Stimulated activated CD4-positive, alpha-beta T cell treated with anti-CD3 and anti-CD28 coated beads, Interleukin-15, amount 100 ng/mL, for 48 hours (primary cell): Measurements from ENCODE around the gene NOB1.
"Not testable (repeated sequence)": the region's sequence is repeated elsewhere in the genome, so short reads cannot be mapped to it uniquely, and the experiment has no call there.

ENCODE experiments used
- DNase-seq, 2 donors: peaks; one replicate each; pipeline ENCODE4 v3.0.0-alpha.2; 2020; ENCODE audit warnings: low read depth in 2 of 2

Gene NOB1

DNA sequence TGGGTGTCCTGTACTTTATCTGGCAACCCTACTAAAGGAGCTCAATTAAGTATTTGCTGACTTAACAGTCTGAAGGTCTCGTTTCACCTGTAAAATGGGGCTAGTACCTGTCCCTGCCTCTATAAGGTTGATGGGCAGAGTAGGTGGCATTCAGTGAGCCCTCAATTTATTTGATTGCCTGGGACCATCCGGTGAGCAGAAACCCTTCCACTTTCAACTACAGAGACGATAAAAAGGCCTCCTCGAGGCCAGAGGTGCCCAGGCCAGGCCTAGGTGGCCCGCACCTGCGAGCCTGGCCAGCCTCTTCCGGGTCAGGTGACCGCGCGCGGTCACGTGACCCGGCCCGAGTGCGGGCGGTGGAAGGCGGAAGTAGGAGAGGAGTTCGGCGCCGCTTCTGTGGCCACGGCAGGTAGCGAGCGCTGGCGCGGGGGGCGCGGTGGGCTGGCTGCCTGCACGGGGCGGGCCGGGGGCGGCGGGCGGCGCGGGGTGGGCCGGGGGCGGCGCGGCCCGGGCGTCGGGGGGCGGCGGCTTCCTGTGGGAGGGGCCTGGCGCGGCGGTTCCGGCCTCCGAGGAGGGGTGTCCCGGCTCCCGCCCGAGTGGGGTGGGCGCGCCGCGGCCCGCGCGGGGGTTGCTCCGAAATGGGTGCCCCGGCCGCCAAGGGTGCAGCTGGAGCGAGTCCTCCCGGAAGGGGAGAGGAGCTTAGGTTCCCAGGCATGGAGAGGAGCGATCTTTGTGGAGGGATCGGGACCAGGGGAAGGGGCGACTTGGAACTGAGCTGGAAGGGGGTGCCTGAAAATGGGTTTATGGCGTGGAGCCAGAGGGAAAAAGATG lies 7.5 kb upstream of the NOB1 start, which contains the start of gene WWP2:
Gene WWP2, plus strand, starts transcription at position 350 of the 831 bp plus-strand sequence. CDS start 24,679 bp downstream, outside the sequence.
- DNase-seq: peak; percentile 48 to 67

DNA sequence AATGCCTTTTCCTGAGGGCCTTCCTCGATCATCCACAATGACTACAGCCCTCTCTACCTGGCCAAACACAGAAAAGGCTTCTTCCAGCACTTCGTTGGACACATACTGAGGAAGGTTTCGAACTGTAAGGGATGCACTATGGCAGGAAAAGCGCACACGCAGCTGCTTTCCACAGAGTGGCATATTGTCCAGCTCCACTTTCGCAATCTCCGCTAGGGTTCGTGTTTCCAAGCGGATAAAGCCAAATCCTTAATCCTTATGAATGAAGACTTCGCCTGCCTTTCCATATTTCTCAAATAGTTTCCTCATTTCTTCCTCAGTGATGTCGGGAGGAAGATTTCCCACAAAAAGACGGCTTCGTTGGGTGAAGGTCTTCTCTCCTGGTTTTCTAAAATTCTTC lies 2.6 kb upstream of the NOB1 start:
- DNase-seq: not testable (repeated sequence)

DNA sequence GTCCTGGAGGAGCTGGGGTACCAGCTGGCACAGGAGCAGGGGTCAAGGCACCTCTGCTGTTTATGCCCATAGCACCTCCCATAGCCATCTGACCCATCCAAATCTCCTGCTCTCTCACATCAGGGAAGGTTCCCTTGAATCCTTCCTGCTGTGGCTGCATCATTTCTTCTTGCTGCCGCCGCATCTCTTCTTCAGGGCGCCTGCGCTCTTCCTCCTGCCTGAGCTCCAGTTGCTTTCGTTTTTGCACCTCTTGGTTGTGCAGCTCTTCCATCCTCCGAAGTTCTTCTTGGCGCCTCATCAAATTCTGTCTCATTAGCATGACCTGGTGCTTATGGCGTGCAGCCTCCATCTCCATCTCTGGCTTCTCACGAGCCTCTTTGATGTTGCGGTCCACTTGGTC lies 2.0 kb upstream of the NOB1 start:
- no peak for DNase-seq

DNA sequence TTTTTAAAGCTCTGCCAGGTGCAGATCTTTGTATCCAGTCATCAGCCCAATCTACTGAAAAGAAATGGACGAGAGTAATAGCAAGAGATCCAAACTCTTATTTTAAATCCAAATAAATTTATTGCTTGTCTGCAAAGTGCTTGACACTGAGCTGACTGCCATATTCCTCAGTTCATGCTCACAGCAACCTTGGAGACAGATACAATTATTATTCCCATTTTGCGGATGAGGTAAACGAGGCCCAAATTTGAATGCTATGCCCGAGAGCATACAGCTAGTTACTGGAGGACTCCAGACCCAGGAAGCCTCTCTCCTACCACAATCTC lies 620 bp downstream of the NOB1 start:
- DNase-seq: no peak

DNA sequence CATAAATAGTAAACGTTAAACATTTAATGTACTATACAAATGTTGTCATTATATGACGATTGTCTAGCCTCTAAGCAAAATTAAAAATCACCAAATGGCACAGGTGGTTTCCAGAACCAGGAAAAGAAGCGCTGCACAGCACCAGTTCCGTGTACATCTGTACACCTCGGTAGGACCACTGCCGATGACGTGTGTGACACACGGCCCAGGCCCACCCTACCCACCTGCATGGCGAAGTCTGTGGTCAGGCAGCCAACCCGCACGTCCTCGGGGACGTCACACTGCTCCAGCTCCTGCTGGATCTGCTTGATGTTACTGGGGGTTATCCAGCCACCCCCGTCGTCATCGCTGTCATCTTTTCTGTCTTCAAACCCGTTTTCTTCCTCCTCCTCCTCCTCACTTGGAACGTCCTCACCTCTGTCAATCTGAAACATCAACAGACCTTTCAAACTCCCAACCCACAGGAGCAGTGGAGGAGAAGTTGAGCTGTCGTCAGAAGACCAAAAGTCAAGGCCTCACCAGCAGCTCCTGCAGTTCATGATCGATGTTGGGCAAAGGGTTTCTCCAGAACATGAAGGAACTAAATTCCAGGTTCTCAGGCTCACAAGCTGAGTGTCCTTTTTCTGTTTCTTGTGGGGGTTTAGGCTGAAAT lies 5.9 kb downstream of the NOB1 start:
- no peak for DNase-seq

DNA sequence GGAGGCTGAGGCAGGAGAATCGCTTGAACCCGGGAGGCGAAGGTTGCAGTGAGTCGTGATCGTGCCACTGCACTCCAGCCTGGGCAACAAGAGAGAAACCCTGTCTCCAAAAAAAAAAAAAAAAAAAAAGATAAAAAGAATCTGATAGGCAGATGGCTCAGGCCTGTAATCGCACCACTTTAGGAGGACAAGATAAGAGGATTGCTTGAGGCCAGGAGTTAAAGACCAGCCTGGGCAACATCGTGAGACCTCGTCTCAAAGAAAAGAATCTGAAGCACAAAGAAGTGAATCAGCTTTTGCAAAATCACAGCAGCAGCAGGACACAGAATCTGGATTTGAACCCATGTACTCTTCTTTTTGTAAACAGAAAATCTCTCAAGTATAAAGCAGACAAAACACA lies 7.6 kb downstream of the NOB1 start:
- DNase-seq: no peak

DNA sequence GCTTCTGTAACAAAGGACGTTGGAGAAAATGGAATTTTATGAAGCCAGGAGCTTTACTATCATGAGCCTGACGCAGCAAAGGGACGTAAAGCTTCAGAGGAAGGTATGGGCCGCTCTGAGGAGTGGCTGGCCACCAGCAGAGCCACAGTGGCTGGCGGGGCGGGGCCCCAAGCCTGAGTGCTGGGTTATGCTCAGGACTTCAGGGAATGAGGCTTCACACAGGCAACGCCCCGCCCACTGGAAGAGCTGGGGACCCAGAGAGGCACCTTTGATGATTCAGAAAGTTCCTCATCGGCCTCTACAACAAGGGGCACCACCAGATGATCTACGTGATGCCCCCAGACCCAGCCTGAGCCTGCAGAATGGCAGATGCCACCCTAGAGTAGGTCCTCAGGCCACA lies 8.8 kb downstream of the NOB1 start:
- no peak for DNase-seq

DNA sequence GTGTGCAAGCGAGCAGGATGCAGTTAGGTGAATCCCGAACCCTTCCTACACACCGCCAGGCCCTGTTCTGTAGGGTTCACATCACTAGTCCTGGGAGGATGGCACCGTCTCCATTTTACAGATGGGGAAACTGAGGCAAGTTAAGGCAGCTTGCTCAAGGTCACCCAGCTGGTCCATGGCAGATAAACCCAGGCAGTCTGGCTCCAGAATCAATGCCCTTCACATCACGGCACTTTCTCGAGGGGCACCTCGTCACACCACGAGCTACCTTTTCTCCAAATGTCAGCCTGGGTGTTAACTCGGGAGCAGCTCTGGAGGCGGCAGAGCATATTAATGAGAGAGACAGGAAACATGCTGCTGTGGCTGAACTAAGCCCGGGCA lies 9.5 kb downstream of the NOB1 start:
- DNase-seq: no peak

DNA sequence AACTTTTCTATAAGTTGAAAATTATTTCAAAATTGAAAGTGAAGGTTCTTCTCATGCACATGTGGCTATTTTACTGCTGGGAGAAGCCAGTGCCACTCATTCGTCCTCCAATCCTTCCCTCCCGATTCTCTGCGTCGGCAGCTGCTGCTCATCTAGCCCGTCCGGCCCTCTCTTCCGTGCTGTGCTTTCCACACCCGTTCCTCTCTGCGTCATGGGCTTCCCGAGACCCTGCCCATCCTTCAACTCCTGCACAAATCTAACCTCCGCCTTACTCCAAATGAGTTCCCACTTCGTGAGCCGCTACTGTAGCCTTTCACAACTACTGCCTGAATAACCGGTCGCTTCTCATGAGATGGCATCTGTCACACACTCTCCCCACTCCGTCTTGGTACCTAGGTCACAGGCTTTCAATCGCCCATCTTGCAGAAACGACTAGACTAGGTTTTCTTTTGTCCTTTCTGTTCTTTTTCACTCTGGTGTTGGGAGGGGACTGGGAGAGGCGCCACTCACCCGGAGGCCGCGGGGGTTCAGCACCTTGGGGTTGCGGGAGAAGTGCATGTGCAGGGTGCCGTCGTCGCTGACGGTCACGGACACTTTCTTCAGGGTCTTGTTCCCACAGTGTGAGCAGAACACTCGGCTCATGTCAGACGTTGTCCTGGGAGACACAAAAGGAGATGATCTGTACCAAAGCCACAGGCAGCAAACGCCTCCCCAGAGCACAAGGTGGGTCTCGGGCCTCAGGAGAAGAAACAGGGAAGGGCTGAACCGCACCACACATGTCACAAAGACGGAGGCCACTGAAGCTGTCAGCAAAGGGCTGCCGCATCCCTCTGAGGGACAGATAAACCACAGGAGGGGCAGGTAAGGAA lies 10.1 kb downstream of the NOB1 start:
- DNase-seq: no peak

DNA sequence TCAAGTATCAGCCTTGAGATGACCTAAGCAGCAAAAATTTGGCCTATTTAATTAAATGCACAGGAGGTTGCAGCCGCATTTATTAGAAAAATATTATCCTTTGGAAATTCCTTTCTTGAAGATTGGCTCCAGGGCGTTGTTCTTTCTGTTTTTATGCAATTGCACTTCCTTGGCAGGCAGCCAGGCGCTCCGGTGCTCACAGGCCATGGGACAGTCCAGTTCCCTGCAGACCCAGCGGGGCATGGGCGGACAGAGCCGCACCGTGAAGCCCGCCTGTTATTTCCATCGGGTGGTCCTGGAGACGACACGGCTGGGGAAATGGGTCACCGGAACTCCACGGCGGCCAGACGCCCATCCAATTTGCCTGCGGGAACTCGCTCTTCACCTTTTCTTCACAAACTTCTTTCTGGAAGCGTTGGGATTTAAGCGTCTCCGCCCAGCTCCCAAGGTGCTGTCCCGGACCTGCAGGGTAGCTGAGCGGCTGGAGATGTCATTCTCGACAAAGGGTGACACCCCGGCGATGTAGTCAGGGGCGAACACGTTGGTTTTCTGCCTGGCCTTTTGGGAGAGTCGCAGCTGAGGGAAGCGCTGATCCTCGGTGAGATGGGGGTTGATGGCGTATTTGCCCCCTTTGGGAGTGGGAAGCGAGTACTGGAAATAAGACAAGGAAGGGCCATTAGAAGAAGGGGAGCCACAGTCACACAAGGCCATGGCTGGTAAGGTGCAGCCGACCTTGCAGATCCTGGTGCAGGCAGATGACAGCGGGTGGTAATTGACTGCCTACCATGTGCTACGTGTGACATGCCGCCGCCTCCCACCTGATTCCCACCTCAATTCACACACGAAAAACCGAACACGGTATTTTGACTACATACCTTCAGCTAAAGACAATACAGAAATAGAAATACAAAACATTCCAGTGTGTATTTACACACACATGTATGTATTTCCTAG lies 12.5 kb downstream of the NOB1 start:
- no peak for DNase-seq

DNA sequence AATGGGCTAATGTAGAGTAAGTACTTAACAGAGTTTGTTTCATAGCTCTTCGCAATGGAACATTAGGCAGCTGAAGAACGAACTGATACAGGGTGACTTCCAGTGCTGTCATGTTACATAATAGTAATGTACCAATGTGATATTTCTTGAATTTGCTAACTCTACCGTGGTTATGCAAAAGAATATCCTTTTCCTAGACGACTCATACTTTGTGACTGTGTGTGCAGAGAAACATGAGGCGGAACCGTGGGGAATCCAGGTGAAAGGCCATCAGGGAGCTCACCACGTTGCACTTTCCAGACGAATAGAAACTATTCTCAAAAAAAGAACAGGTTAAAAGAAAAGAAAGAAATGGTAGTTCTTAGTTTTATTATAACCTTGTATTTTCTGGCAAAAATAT lies 13.2 kb downstream of the NOB1 start:
- DNase-seq: no peak

DNA sequence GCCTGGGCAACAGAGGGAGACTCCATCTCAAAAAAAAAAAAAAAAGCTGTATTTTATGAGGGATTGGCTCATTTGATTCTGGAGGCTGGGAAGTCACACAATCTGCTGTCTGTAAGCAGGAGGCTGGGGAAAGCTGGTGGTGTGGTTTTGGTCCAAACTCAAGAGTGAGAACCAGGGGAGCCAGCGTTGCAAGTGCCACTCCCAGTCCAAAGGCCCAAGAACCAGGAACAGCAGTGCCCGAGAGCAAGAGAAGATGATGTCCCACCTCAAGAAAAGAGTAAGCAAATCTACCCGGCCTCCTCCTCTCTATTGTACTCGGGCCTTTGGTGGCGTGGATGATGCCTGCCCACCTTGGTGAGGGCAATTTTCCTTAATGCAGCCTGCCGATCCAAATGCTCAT lies 22.6 kb downstream of the NOB1 start:
- no peak for DNase-seq

DNA sequence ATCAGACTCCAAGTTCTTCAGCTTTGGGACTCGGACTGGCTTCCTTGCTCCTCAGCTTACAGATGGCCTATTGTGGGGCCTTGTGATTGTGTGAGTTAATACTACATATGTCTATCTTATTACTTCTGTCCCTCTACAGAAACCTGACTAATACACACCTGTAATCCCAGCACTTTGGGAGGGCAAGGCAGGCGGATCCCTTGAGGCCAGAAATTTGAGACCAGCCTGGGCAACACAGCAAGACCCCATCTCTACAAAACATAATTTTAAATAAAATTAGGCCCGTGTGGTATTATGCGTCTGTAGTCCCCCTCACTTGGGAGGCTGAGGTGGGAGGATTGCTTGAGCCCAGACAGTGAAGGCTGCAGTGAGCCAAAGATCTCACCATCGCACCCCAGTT lies 23.4 kb downstream of the NOB1 start:
- not testable (repeated sequence) for DNase-seq

DNA sequence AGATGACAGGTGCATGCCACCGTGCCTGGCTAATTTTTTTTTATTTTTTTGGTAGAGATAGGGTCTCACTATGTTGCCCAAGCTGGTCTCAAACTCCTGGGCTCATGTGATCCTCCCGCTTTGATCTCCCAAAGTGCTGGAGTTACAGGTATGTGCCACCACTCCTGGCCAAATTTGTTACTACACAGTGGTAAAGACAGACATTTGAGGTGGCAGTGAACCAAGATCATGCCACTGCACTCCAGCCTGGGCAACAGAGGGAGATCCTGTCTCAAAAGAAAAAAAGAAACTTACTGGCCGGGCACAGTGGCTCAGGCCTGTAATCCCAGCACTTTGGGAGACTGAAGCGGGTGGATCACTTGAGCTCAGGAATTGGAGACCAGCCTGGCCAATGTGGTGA lies 25.7 kb downstream of the NOB1 start:
- DNase-seq: not testable (repeated sequence)

DNA sequence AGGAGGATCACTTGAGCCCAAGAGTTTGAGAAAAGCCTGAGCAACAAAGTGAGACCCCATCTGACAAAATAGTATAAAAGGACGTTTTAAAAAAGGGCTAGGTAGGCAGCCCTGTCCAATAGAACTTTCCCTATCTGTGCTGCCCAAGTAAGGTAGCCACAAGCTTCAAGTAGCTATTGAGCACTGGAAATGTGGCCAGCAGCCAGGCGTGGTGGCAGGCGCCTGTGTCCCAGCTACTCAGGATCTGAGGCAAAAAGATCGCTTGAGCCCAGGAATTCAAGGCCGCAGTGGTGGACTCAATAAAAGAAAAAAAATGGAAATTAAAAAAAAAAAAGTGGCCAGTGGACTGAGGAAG lies 26.8 kb downstream of the NOB1 start:
- DNase-seq: no peak

DNA sequence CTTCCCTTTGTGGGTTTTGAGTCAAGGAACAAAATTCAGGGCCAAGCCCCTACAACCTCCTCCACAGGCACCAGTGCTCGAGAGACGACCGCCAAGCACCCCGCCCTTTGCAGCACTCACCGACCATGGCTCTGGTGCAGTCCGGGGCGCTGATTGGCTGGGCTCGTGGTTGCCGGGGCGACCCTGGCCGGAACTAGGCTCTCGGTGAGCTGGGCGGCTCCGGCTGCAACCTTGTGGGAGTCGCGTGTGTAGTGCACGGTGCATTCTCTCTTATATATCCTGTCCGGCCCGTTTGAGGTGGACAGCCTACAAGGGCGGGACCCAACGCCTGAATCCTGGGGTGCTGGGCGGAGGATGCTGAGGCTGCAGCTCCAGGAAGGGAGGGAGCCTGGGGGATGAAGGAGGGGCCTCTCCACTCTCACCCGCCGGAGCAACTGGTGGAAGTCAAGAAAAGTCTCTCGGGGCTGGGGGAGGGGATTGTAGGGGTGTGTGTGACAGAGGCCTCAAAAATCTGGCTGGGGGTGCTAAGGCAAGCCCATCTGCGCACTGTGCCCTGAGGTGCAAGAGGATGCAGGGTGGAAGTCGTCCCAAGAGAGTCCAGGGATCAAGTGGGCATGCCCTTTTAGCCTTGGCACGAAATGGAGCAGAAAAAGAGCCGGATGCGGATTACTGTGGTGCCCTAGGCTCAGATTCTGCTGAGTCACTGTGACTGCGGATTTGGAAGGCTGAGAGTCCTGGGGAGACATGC lies 28.2 kb downstream of the NOB1 start, which contains the start of gene NQO1:
Gene NQO1, minus strand, starts transcription at position 248 of the 748 bp plus-strand sequence. Its CDS starts 121 bp downstream, at position 127.
- peak; percentile 84 to 87 for DNase-seq

DNA sequence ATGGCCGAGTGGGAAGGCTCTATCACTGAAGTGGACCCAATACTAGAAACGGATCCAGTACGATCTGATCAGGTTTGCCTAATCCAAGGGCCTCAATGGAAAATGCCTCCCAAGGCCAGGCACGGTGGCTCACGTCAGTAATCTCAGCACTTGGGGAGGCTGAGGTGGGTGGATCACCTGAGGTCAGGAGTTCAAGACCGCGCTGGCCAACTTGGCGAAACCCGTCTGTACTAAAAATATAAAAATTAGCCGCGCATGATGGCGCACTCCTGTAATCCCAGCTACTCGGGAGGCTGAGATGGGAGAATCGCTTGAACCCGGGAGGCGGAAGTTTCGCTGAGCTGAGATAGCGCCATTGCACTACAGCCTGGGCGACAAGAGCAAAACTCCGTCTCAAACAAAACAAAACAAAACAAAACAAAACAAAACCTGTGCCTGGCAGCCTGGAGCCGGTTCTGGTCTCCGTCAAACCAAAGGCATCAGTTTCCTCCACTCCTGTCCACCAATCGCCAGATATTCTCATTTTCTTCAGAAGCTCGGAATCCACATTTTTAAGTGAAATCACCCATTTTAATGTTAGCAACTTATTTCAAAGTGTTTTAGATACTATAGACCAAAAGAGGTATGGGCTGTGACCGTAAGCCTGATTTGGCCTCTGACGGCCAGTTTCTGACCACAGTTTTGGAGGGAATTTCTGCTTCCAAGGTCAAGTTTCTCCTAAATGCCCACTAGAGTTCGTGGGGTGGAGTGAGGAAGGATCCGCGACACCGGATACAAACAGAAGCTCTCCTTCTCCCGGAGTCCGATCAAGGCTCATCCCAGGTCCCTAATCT lies 29.0 kb downstream of the NOB1 start:
- DNase-seq: no peak

DNA sequence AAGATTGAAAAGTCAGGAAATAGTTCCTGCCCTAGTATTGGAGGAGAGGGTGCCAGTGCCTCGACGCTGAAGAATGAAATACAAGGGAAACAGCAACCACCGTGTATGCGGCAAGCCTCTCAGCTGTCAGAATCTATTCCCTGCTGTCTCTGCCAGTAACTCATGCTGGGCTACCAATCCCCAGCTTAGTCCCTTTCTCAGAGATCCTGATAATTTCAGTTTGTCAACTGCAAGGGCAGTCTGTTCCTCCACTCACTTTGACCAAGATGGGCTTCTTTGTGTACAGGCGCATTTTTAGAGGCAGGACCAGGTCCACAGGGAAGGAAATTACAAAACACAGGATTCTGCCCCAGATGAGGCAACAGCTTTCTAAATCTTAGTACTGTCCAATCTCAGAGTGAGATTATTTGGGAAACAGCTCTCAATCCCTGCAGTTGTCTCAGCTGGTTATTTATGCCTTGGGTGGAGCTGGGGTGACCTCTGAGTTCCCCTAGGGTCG lies 29.7 kb downstream of the NOB1 start:
- no peak for DNase-seq

DNA sequence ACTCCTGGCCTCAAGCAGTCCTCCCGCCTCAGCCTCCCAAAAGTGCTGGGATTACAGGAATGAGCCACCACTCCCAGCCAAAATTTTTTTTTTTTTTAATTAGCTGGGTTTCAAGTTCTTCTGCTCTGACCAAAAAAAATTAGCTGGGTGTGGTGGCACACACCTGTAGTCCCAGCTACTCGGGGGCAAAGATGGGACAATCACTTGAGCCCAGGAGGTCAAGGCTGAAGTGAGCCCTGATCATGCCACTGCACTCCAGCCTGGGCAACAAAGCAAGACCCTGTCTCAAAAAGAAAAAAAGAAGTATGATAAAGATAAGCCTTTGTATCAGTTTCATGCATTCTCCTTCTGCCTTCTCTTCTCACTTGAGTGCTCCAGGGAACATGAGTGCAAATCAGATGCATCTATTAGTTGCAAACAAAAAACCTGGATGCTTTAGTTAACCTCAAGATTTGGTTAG lies 30.3 kb downstream of the NOB1 start:
- DNase-seq: no peak
